ENCODE data around the gene ZNF438. TPM values are rescaled to one million over a fixed set of nuclear protein-coding genes. Genes with fewer than 3 reads are reported as not detected.
"Not testable (repeated sequence)": the region's sequence is repeated elsewhere in the genome, so short reads cannot be mapped to it uniquely, and the experiment has no call there.

Gene ZNF438
- 7.6 TPM for total RNA-seq

DNA sequence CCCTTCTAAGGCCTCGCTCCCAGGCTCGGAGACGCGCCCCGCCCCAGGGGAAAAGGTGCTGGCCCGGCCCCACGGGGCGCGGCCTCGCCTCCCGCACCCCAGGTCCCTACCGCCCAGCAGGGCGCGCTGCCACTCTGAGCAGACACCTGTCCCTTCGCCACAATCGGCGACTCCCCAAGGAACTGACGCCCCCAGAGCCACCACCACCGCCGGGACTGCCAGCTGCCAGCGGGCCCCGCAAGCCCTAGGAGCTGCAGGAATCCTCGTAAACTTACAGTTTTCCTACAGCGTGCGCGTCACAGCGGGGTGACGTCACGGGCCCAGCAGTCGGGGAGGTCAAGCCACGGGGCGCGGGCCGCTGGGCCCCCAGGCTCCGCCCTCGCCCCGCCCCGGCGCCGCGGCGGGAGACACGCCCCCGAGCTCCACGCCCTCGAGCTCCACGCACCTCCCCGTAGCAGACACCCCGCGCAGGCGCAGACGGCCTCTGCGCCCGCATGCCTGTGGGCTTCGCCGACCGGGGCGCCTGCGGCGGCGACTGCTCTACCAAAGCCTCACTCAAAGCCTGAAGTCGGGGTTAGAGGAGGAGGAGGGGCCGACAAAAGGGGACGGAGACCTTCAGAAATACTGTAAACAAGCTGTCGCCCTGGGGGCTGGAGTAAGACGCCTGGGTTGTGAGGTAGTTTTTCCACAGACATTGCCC lies at the start of gene ZNF438:
ZNF438 (minus strand) TSS at position 308 of the 700 bp plus-strand sequence. CDS start 154,831 bp downstream, outside the sequence.
- peak; percentile 98 for DNase-seq

DNA sequence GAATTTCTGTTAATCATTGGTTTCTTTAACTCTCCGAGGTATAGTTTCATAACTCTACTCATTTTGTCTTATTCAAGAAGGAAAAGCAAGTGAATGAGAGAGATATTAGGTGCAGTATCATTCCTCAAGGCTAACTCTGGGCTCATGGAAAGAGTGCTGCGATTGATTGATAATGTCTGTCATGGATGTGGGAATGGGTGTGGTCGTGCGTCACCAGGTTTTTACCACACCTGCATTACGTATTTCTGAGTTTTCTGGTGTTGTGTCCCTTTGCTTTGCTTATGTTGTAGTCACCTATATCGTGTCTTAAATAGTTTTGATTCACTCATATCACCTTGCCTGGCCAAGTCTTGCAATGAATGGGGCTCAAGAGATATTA lies 44.9 kb upstream of the ZNF438 start:
- DNase-seq = no peak

GRCh38 chr10:31075881-31076609 lies 44.4 kb upstream of the ZNF438 start:
- DNase-seq = no peak

DNA sequence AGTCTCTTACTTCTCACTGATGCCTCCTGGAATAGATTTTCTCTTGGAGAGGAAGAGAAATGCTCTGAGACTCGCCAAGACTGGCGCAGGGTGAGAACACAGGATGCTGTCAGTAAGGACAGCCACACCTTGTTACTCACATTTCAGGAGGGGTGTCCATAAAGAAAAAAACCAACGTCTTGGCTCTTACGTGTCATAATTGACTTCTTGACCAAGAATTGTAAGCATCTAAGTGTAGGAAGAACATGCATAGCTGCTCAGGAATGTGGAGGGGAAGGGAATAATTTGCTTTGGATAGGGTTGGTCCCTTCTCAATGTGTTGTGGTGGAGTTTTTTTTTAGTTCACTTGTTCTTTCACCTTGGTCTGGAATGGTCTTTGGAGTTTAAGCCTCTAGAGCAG lies 43.8 kb upstream of the ZNF438 start:
- no peak for DNase-seq

GRCh38 chr10:31074722-31075086 lies 43.0 kb upstream of the ZNF438 start:
- no peak for DNase-seq

- DNase-seq = no peak
These were observed 42.5 kb upstream of the ZNF438 start for GRCh38 chr10:31073996-31074721.

- no peak for DNase-seq
These were observed 41.5 kb upstream of the ZNF438 start for GRCh38 chr10:31073211-31073610.

DNA sequence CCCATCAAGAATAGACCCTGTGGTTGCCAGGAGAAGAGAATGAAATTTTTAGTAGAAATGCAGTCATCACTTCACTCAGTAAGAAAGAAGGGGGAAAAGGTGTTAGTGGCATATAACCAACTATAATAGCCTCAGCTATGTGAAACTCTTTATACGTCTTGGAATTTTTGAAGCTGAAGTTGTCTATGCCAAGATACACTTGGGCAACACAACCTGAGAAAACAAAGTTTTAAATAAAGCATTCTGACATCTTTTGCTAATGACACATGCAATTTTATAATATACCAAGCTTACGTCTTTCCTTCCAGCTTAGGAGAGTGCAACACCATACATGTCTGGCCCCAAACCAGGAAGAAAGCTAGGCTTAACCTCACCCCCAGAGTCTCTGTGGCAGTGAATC lies 40.8 kb upstream of the ZNF438 start:
- no peak for DNase-seq

- no peak for DNase-seq
These were observed 39.8 kb upstream of the ZNF438 start for GRCh38 chr10:31071232-31072005.

DNA sequence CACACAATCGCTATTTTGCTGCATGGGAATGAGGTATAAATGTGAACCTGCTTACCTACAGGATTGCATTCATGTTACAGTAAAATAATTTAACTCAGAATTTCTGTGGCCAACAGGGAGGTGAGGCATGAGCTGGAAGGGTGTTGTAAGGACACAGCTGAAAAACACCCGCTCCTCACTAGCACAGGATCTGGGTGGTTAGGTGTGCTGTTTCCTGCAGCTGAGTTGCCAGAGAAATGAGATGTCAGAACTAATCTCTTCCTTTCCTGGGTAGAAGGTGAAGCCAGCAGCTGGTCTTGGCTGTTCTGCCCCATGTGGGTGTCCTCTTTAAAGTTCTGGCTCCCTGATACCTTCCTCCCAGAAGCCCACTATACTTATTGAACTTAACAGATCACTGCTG lies 39.0 kb upstream of the ZNF438 start:
- no peak for DNase-seq

- DNase-seq = no peak
These were observed 38.4 kb upstream of the ZNF438 start for GRCh38 chr10:31070025-31070424.

DNA sequence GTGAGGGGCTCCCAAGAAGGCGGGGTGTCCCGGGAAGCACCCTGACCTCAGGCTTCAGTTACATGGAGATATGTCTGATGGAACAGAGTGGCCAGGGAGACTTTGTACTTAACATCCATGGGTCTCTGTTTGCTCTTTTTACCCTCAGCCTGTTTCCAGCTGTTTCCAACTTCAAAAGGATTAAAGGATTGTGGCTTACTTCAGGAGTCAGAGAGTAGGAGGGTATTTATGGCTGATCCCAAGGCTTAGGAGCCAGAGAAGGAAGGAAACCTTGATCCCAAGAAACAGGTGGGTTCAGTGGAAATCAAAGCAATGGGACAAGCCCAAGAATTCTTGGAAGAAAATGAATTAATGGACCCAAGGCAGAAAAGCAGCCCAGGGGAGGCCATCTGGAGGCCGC lies 37.7 kb upstream of the ZNF438 start:
- peak; percentile 71 for DNase-seq

- peak; percentile 89 for DNase-seq
These were observed 32.7 kb upstream of the ZNF438 start for GRCh38 chr10:31064348-31064747.

- peak; percentile 78 for DNase-seq
These were observed 32.2 kb upstream of the ZNF438 start for GRCh38 chr10:31063841-31064240.

DNA sequence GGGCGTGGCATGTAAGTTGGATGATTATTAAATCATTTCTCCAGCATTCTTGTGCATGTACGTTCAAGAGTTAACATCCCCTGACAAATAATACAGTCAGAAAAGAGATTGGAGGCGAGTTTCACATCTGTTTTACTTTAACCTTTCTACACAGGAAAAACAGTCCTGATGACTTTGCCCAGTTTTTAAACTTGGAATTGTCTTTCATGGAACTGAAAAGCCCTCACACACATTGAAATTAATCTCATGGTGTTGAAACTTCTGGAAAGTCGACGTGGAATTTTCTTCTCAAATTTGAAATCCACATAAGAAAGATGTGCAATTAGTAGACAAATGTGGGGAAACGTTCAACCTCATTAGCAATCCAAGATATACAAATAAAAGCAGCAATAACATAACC lies 31.2 kb upstream of the ZNF438 start:
- peak; percentile 70 for DNase-seq

DNA sequence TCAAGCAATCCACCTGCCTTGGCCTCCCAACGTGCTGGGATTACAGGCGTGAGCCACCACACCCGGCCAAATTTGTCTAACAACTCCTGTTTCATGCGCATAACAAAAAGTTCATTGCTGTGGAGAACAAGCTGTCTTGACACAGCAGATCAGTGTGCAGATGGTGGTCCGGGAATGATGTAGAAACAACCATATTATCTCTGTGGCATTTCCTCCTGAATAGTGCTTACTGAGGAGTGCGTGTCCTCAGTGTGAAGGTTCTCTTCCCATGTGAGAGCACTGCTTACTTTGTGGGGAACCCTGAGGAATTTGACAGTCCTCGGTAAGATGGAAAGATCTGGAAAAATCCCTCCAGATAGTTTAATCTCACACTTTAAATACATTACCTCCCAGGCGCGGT lies 30.3 kb upstream of the ZNF438 start:
- no peak for DNase-seq

GRCh38 chr10:31058795-31059703 lies 27.4 kb upstream of the ZNF438 start:
- DNase-seq = no peak

DNA sequence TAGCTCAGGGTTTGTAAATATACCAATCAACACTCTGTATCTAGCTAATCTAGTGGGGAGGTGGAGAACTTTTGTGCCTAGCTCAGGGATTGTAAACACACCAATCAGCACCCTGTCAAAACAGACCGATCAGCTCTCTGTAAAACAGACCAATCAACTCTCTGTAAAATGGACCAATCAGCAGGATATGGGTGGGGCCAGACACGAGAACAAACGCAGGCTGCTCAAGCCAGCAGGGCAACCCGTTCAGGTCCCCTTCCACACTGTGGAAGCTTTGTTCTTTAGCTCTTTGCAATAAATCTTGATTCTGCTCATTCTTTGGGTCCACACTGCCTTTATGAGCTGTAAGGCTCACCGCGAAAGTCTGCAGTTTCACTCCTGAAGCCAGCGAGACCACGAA lies 25.0 kb upstream of the ZNF438 start:
- DNase-seq = not testable (repeated sequence)

GRCh38 chr10:31055573-31056251 lies 24.0 kb upstream of the ZNF438 start:
- DNase-seq = no peak

GRCh38 chr10:31051703-31052102 lies 20.0 kb upstream of the ZNF438 start:
- no peak for DNase-seq

DNA sequence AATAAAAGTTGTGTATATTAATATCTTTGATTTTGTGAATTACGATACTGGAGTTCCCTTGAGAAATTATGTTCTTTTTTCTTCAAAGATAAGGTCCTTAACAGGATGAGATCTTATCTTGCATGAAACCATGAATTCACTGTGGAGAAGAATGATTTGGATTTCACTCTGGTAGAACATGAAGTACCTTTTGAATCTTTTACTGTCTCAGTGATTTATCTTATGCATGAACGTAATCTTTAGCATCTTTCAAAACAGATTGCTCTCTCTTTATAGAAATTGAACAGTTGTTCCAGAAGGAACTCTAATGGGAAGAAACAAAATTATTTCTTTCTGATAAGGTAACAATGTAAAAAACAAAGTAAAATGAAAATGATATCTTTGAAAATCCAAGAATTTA lies 11.0 kb upstream of the ZNF438 start:
- no peak for DNase-seq
